Body of pancreas (tissue), 4 donors: ENCODE data around the gene MSH2. TPM values are rescaled to one million over a fixed set of nuclear protein-coding genes. Genes with fewer than 3 reads are reported as not detected.

Experiments used
- ATAC-seq: fragments of 150-250 bp; one replicate; pipeline ENCODE4 v1.9.1; 2016
- DNase-seq, 4 donors: peaks; one replicate each; pipeline ENCODE4 v3.0.0-alpha.2; 2019
- H3K27ac ChIP-seq, 4 donors: fragments of 200-600 bp; sonication (generic); 1 replicate in 3 of 4; 2 replicates in 1 of 4; pipeline versions ENCODE4 v1.5.1 to v1.6.1; 2016 to 2019; ENCODE audit warnings: mild to moderate bottlenecking in 1 of 4, mixed read lengths in 1 of 4, moderate library complexity in 1 of 4
- H3K27me3 ChIP-seq, 2 donors: fragments of 200-600 bp; sonication (generic); one replicate each; pipeline ENCODE4 v1.6.0; 2016; ENCODE audit warnings: mild to moderate bottlenecking in 1 of 2
- H3K36me3 ChIP-seq, 2 donors: fragments of 200-600 bp; sonication (generic); replicated peaks in 1 of 2; 2 replicates each; pipeline ENCODE4 v1.5.1; 2016; ENCODE audit warnings: low read depth in 2 of 2; ENCODE audit not compliant: insufficient read depth in 1 of 2
- H3K4me1 ChIP-seq: fragments of 200-600 bp; sonication (generic); one replicate; pipeline ENCODE4 v1.6.0; 2016
- H3K4me3 ChIP-seq, 2 donors: fragments of 200-600 bp; sonication (generic); 1 replicate in 1 of 2; 2 replicates in 1 of 2; pipeline ENCODE4 v1.5.1; 2016 to 2019
- H3K9me3 ChIP-seq, 3 donors: fragments of 200-600 bp; sonication (generic); 1 replicate in 2 of 3; 2 replicates in 1 of 3; pipeline ENCODE4 v1.5.1; 2016
- CTCF ChIP-seq, 7 experiments: fragments of 450-650 bp in 4 of 7; fragments of 200-600 bp in 3 of 7; sonication (generic) in 3 of 7; IDR thresholded peaks; one replicate each; pipeline ENCODE4 v1.5.1; 2016 to 2019; ENCODE audit warnings: antibody characterized with exemption in 7 of 7
- POLR2A ChIP-seq, 3 donors: fragments of 450-650 bp; IDR thresholded peaks; one replicate each; pipeline ENCODE4 v1.6.1; 2016; ENCODE audit warnings: antibody characterized with exemption in 3 of 3, mild to moderate bottlenecking in 2 of 3
- WGBS, 2 donors: methylation state at CpG; one replicate each; pipeline ENCODE4 v1.1.5; 2017; 5-methylcytosine and 5-hydroxymethylcytosine counted together
- intact Hi-C: fragments of 100-400 bp; cut with DNase I; formaldehyde crosslinking; loops from one replicate; pipeline ENCODE4 v1.15.1; 2023
- total RNA-seq, 2 donors: library from RNA; depleted of rRNA; stranded (reverse); fragments of >200 nt; gene quantifications; one replicate each; pipeline ENCODE4 v1.1.0, GENCODE V29; 2016

Gene MSH2
- total RNA-seq, 2 donors from 2014 or later = 9.9 TPM

GRCh38 chr2:47490406-47490805 is 87.5 kb downstream of the MSH2 start:
- Histone ChIP-seq H3K27ac (no peak overlapping the region), H3K27me3 (no peaks in the 10 kb centered on the region), H3K4me3 (no peak overlapping the region), H3K36me3 (no peaks in the 10 kb centered on the region), H3K9me3 (no peaks in the 10 kb centered on the region), H3K4me1 (no peaks in the 10 kb centered on the region)
- 89 to 91% methylated on average over 4 to 6 of the region's 6 CpGs for WGBS, 2 donors
- intact Hi-C loops = no loop called here
- ATAC-seq (no peak), DNase-seq (no peak)
- TF ChIP-seq POLR2A (IDR thresholded peaks at IDR 0.05) = no peak

- no peaks in the 10 kb centered on the region for H3K27me3 ChIP-seq
- no peak overlapping the region for H3K4me3 ChIP-seq
- H3K4me1 ChIP-seq = no peaks in the 10 kb centered on the region
- TF ChIP-seq CTCF (IDR thresholded peaks at IDR 0.05) = no peak
- TF ChIP-seq POLR2A (IDR thresholded peaks at IDR 0.05) = no peak
- intact Hi-C loops = no loop called here
- no peaks in the 10 kb centered on the region for H3K9me3 ChIP-seq
- DNase-seq (no peak), ATAC-seq (no peak)
- H3K27ac ChIP-seq = no peak overlapping the region
- no peaks in the 10 kb centered on the region for H3K36me3 ChIP-seq
- 82 to 88% methylated on average over 12 of the region's 12 CpGs for WGBS, 2 donors
Measured at GRCh38 chr2:47493317-47494035, 90.5 kb downstream of the MSH2 start.

- H3K27me3 ChIP-seq = no peaks in the 10 kb centered on the region
- no peaks in the 10 kb centered on the region for H3K36me3 ChIP-seq
- H3K9me3 ChIP-seq = no peaks in the 10 kb centered on the region
- TF ChIP-seq CTCF (IDR thresholded peaks at IDR 0.05) (no peak), POLR2A (IDR thresholded peaks at IDR 0.05) (no peak)
- no peaks in the 10 kb centered on the region for H3K4me1 ChIP-seq
- WGBS, 2 donors = 87 to 88% methylated on average over 10 to 15 of the region's 16 CpGs
- DNase-seq = no peak
- no peak overlapping the region for H3K27ac ChIP-seq
- no peak overlapping the region for H3K4me3 ChIP-seq
- no peak for ATAC-seq
- intact Hi-C loops = no loop called here
Measured at GRCh38 chr2:47494267-47495130, 91.5 kb downstream of the MSH2 start.

- Histone ChIP-seq H3K27ac (no peak overlapping the region), H3K4me3 (no peak overlapping the region), H3K27me3 (no peaks in the 10 kb centered on the region), H3K4me1 (no peaks in the 10 kb centered on the region), H3K36me3 (no peaks in the 10 kb centered on the region), H3K9me3 (peaks cover 0 to 6% (median 0%) of the 10 kb centered on the region in 3 donors)
- intact Hi-C loops = no loop called here
- TF ChIP-seq POLR2A (IDR thresholded peaks at IDR 0.05) (no peak), CTCF (IDR thresholded peaks at IDR 0.05) (no peak)
- DNase-seq (no peak), ATAC-seq (no peak)
- 81 to 83% methylated on average over 7 to 8 of the region's 8 CpGs for WGBS, 2 donors
Measured at GRCh38 chr2:47497843-47498460, 95.0 kb downstream of the MSH2 start.

- Histone ChIP-seq H3K27ac (no peak overlapping the region), H3K4me1 (no peaks in the 10 kb centered on the region), H3K36me3 (no peaks in the 10 kb centered on the region), H3K4me3 (no peak overlapping the region), H3K27me3 (no peaks in the 10 kb centered on the region), H3K9me3 (peaks cover 0 to 6% (median 0%) of the 10 kb centered on the region in 3 donors)
- DNase-seq (no peak), ATAC-seq (no peak)
- TF ChIP-seq CTCF (IDR thresholded peaks at IDR 0.05) = no peak
- TF ChIP-seq POLR2A (IDR thresholded peaks at IDR 0.05) = no peak
- intact Hi-C loops = no loop called here
- WGBS, 2 donors = 86 to 95% methylated on average over 3 of the region's 3 CpGs
Measured at GRCh38 chr2:47499093-47499492, 96.1 kb downstream of the MSH2 start.
